Ectodermal cell (in vitro differentiated cells): ENCODE measurements around the gene VSTM4.

Experiments
- H3K27ac ChIP-seq: 2 replicates; pipeline ENCODE4 v1.7.0; 2013; ENCODE audit warnings: mild to moderate bottlenecking, low read depth, low read length; ENCODE audit not compliant: insufficient read depth, poor library complexity, severe bottlenecking
- H3K27me3 ChIP-seq: 2 replicates; pipeline ENCODE4 v1.7.0; 2013; ENCODE audit warnings: mild to moderate bottlenecking, low read length; ENCODE audit not compliant: insufficient read depth, control insufficient read depth, poor library complexity, severe bottlenecking
- H3K36me3 ChIP-seq: one replicate; pipeline ENCODE4 v1.7.0; 2013; ENCODE audit warnings: low read length; ENCODE audit not compliant: control insufficient read depth, insufficient read depth
- H3K4me1 ChIP-seq: one replicate; pipeline ENCODE4 v1.7.0; 2013; ENCODE audit warnings: low read length; ENCODE audit not compliant: control insufficient read depth, insufficient read depth
- H3K4me3 ChIP-seq: 2 replicates; pipeline ENCODE4 v1.7.0; 2013; ENCODE audit warnings: low read depth, low read length, control low read depth; ENCODE audit not compliant: insufficient read depth
- H3K9me3 ChIP-seq: 2 replicates; pipeline ENCODE4 v1.7.0; 2013; ENCODE audit warnings: mild to moderate bottlenecking, low read length, moderate library complexity; ENCODE audit not compliant: control insufficient read depth
- WGBS, 2 experiments: methylation state at CpG; one replicate each; pipeline ENCODE4 v1.1.7; 2013; ENCODE audit warnings: missing lambda C conversion rate in 2 of 2; 5-methylcytosine and 5-hydroxymethylcytosine counted together

VSTM4 gene

GRCh38 chr10:49075743-49076142 is 39.6 kb downstream of the VSTM4 start:
- Histone ChIP-seq H3K36me3 (no peaks in the 10 kb centered on the region), H3K27ac (no peak overlapping the region), H3K4me3 (no peak overlapping the region), H3K27me3 (peaks cover 7% of the 10 kb centered on the region), H3K4me1 (no peaks in the 10 kb centered on the region), H3K9me3 (no peaks in the 10 kb centered on the region)
- WGBS, 2 experiments, result 91 to 95% methylated on average over 2 of the region's 2 CpGs

GRCh38 chr10:49074836-49075682 is 40.3 kb downstream of the VSTM4 start:
- Histone ChIP-seq H3K4me1 (no peaks in the 10 kb centered on the region), H3K36me3 (no peaks in the 10 kb centered on the region), H3K27me3 (peaks cover 7% of the 10 kb centered on the region), H3K27ac (no peak overlapping the region), H3K9me3 (no peaks in the 10 kb centered on the region), H3K4me3 (no peak overlapping the region)
- 96 to 97% methylated on average over 5 of the region's 5 CpGs for WGBS, 2 experiments

DNA sequence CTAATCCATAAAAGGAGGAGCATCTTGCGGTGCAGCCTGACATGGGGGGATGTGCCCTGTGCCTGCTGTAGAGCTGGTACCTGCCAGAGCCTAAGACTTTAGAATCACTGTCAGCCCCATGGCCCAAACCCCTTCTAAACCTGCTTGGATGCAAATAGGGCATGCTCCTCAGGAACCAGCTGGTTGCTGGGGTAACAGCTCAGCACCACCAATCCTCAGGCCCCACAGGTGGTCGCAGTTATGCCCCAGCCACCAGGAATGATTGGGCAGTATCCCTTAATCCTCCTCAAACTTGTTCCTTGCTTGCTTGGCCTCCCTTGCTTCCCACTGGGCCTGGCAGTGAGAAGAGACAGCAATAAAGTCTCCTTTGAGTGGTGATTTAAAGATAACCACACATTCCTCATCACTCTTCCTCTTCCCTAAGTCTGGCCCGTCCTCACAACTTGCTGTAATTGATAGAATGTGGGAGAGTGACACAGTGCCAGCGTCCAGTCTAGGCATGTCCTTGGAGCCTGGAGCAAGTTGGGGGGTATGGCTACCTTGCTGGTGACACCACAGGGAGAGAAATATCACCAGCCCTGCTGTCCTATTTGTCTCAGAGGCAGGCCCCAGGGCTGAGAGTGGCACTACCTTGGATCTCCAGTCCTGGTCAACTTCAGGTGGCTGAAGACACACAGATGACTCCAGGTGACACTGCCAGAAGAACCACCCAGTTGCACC is 43.0 kb downstream of the VSTM4 start:
- Histone ChIP-seq H3K4me1 (no peaks in the 10 kb centered on the region), H3K4me3 (no peak overlapping the region), H3K27me3 (no peaks in the 10 kb centered on the region), H3K36me3 (no peaks in the 10 kb centered on the region), H3K27ac (no peak overlapping the region), H3K9me3 (no peaks in the 10 kb centered on the region)
- 88 to 92% methylated on average over 3 to 4 of the region's 4 CpGs for WGBS, 2 experiments

DNA sequence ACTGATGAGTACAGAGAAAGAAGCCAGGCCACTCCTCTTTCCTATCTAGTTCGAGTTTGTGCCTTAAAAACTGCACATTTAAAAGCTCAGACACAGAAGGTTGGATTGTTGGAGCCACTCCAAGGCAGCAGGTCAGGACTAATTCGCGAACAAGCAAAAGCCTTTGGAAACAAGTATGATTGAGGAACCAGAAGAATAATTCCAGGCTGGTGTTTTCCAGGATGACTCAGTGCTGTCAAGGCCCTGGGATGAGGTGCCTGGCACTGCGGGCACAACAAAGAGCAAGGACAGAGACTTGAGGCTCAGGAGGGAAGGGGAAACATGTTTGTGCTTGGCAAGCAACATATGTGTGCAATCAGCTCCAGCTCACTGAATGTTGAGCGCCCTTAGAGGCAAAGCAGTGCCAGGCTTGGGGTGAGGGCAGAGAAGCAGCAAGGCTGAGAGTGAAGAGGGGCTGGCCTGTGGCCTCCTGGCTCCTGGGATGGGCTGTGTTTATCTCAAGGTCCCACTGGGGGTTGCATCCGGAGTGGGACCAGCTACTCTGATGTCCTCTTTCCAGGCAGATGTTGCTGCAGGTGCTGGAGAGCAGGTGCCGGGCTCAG is 44.1 kb downstream of the VSTM4 start:
- no peaks in the 10 kb centered on the region for H3K27me3 ChIP-seq
- H3K9me3 ChIP-seq, result no peaks in the 10 kb centered on the region
- H3K27ac ChIP-seq, result no peak overlapping the region
- H3K4me1 ChIP-seq, result no peaks in the 10 kb centered on the region
- WGBS, 2 experiments, result 92 to 95% methylated on average over 7 of the region's 7 CpGs
- no peak overlapping the region for H3K4me3 ChIP-seq
- no peaks in the 10 kb centered on the region for H3K36me3 ChIP-seq

- H3K27ac ChIP-seq, result no peak overlapping the region
- WGBS, 2 experiments, result 91 to 93% methylated on average over 4 of the region's 4 CpGs
Observed at GRCh38 chr10:49070701-49071100, 44.6 kb downstream of the VSTM4 start.

DNA sequence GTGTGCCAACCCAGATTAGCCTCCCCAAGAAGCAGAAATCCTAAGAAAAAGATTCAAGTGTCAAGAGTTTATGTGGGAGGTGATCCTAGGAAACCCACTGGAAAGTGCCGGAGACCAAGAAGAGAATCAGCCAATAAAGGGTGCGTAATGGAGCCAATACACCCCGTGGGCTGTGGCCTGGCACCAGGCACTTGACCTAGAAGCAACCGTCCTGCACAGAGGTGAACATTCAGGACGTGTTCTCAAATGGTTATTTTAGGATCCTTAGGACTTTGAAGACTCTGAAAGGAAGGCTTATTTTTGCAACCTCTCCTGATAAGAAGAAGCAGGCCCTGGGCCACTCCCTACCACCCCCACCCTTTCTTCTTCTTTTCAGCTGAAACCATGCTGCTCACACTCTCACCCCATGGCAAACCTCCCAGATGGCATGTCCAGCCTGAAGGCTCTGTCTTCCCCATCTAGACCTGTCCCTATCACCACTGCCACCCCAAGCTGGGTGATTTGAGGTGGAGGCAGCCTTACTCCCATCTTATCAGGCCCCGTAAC is 46.6 kb downstream of the VSTM4 start:
- Histone ChIP-seq H3K4me1 (no peaks in the 10 kb centered on the region), H3K9me3 (no peaks in the 10 kb centered on the region), H3K27me3 (no peaks in the 10 kb centered on the region), H3K36me3 (no peaks in the 10 kb centered on the region), H3K4me3 (no peak overlapping the region), H3K27ac (no peak overlapping the region)
- WGBS, 2 experiments, result 94 to 96% methylated on average over 6 of the region's 6 CpGs

More at GRCh38 chr10:49070701-49071100, 44.6 kb downstream of the VSTM4 start:
- Histone ChIP-seq H3K9me3 (no peaks in the 10 kb centered on the region), H3K4me3 (no peak overlapping the region), H3K4me1 (no peaks in the 10 kb centered on the region), H3K27me3 (no peaks in the 10 kb centered on the region), H3K36me3 (no peaks in the 10 kb centered on the region)

GRCh38 chr10:49068209-49068608 is 47.1 kb downstream of the VSTM4 start:
- WGBS, 2 experiments, result 94% methylated on average over 8 of the region's 8 CpGs
- H3K4me1 ChIP-seq, result no peaks in the 10 kb centered on the region
- no peaks in the 10 kb centered on the region for H3K27me3 ChIP-seq
- H3K4me3 ChIP-seq, result no peak overlapping the region
- no peaks in the 10 kb centered on the region for H3K9me3 ChIP-seq
- H3K36me3 ChIP-seq, result no peaks in the 10 kb centered on the region
- H3K27ac ChIP-seq, result no peak overlapping the region

DNA sequence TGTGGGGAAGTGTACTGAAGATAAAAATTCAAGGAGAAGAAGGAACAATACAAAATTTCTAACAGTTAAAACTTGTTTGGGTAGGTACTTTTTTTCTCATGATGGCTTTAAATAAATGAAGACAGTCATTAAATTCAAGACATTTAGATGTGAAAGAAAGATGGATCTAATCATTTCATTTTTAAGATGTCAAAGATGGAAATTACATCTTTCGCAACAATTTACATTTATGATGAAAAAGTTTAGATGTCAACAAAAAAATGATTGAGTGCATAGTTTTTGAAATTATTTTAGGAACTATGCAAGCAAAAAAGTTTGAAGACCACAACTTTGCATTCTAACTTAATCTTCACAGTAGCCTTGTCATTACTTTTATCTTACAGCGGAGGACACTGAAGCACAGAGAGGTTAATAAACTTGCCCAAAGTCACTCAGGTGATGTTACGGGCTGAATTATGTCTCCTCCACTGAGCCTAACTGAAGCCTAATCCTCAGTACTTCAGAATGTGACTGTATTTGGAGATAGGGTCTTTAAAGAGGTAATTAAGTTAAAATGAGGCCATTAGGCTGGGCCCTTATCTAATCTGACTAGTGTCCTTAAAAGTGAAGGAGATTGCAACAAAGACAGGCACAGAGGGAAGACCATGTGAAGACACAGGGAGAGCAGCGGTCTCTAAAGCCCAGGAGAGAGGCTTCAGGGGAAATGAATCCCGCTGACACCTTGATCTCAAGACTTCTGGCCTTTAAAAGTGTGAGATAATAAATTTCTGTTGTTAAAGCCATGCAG is 48.2 kb downstream of the VSTM4 start:
- Histone ChIP-seq H3K9me3 (no peaks in the 10 kb centered on the region), H3K4me1 (no peaks in the 10 kb centered on the region), H3K27me3 (no peaks in the 10 kb centered on the region), H3K36me3 (no peaks in the 10 kb centered on the region), H3K4me3 (no peak overlapping the region), H3K27ac (no peak overlapping the region)
- 87 to 96% methylated on average over 4 to 5 of the region's 5 CpGs for WGBS, 2 experiments

GRCh38 chr10:49062229-49062628 is 53.1 kb downstream of the VSTM4 start:
- Histone ChIP-seq H3K36me3 (no peaks in the 10 kb centered on the region), H3K27me3 (no peaks in the 10 kb centered on the region), H3K4me1 (no peaks in the 10 kb centered on the region), H3K4me3 (no peak overlapping the region), H3K9me3 (no peaks in the 10 kb centered on the region), H3K27ac (no peak overlapping the region)
